ENCODE data around the gene EVX2. TPM values are rescaled to one million over a fixed set of nuclear protein-coding genes. Genes with fewer than 3 reads are reported as not detected.
A peak's percentile ranks its signal among the peaks of the same experiment; 100 is the strongest.

EVX2 gene
- total and polyA plus RNA-seq, 2 of the 13 experiments (the other 11 are each of a cell fraction or from before 2014, with no cell fraction given) = not detected

GRCh38 chr2:176122683-176123410 lies 39.1 kb upstream of the EVX2 start, which contains the start of gene HOXD9:
Gene HOXD9 (plus strand): TSS chr2:176122719. CDS start chr2:176122769, 50 bp downstream.
- CTCF ChIA-PET (ENCODE audit: low intra/inter-chr PET ratio, low total read pairs) = no interaction called here
- H3K79me2 ChIP-seq (ENCODE audit: insufficient read depth, low read length) = no peaks in the 10 kb centered on the region
- no peak within 1 kb of the TSS for H2AFZ ChIP-seq (ENCODE audit: low read length)
- POLR2A ChIA-PET = no interaction called here
- H3K27me3 ChIP-seq (ENCODE audit: control insufficient read depth in 1 of 2, insufficient read depth in 2 of 2, low read length in 2 of 2) = peaks cover 18 to 92% of the 10 kb centered on the region in 2 experiments
- intact Hi-C loops (cut with micrococcal nuclease; ENCODE audit: unreplicated experiment) (no loop called here), in situ Hi-C loops (cut with HindIII; ENCODE audit: extremely low pct_ligation_motif_present, low pct_unique_long_range_greater_than_20kb) (no loop called here)
- H3K4me3 ChIP-seq (replicated peaks in 1 of 3; ENCODE audit: insufficient read depth in 1 of 3, low read depth in 2 of 3, low read length in 3 of 3) = no peak within 1 kb of the TSS
- ATAC-seq = peak; percentile 16; the same call in 1 of the 3 replicates
- 63% methylated on average over 66 of the region's 84 CpGs for WGBS (ENCODE audit: low lambda C conversion rate)
- no peak for FAIRE-seq
- no TSS peak for BruUV-seq (replicated peaks)
- H3K27ac ChIP-seq (ENCODE audit: extremely low read length, insufficient read depth, low read length) = no peak within 1 kb of the TSS
- no peaks in the 10 kb centered on the region; the same call in 1 of the 2 replicates for H4K20me1 ChIP-seq (ENCODE audit: insufficient read depth, low read length)
- H3K4me2 ChIP-seq (ENCODE audit: low read depth, low read length) = no peak within 1 kb of the TSS
- DNase-seq (ENCODE audit: low spot score) = no peak
- no peak within 1 kb of the TSS for H3K9ac ChIP-seq (ENCODE audit: insufficient read depth, low read depth, low read length)
- H3K36me3 ChIP-seq (replicated peaks in 1 of 2; ENCODE audit: control insufficient read depth in 1 of 2, insufficient read depth in 2 of 2, low read length in 2 of 2) = no peaks in the 10 kb centered on the region
- no peaks in the 10 kb centered on the region for H3K9me3 ChIP-seq (ENCODE audit: low read length)
- no peaks in the 10 kb centered on the region for H3K4me1 ChIP-seq (ENCODE audit: insufficient read depth, low read length)
- TF ChIP-seq DMAP1 (CRISPR knock-in tag; IDR thresholded peaks at IDR 0.05) (no peak), SRSF4 (IDR thresholded peaks at IDR 0.05; ENCODE audit: low read depth, low read length, poor library complexity, severe bottlenecking) (no peak), ZNF275 (CRISPR knock-in tag; IDR thresholded peaks at IDR 0.05; ENCODE audit: borderline replicate concordance) (no peak), SIX1 (CRISPR knock-in tag; IDR thresholded peaks at IDR 0.05; ENCODE audit: borderline replicate concordance) (no peak), MXD3 (CRISPR knock-in tag; IDR thresholded peaks at IDR 0.05) (no peak), THAP11 (CRISPR knock-in tag; IDR thresholded peaks at IDR 0.05) (no peak), ZNF75D (CRISPR knock-in tag; IDR thresholded peaks at IDR 0.05; ENCODE audit: borderline replicate concordance) (no peak), DDIT3 (CRISPR knock-in tag; IDR thresholded peaks at IDR 0.05) (no peak), TP53 (CRISPR knock-in tag; conservative IDR thresholded peaks at IDR 0.05) (no peak), ZNF713 (CRISPR knock-in tag; IDR thresholded peaks at IDR 0.05) (no peak), ZBTB26 (CRISPR knock-in tag; IDR thresholded peaks at IDR 0.05; ENCODE audit: borderline replicate concordance) (no peak)
- TF ChIP-seq, protein P1, sequence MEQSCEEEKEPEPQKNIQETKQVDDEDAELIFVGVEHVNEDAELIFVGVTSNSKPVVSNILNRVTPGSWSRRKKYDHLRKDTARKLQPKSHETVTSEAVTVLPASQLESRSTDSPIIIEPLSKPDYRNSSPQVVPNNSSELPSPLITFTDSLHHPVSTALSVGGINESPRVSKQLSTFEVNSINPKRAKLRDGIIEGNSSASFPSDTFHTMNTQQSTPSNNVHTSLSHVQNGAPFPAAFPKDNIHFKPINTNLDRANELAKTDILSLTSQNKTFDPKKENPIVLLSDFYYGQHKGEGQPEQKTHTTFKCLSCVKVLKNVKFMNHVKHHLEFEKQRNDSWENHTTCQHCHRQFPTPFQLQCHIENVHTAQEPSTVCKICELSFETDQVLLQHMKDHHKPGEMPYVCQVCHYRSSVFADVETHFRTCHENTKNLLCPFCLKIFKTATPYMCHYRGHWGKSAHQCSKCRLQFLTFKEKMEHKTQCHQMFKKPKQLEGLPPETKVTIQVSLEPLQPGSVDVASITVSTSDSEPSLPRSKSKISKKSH (CRISPR knock-in tag; IDR thresholded peaks at IDR 0.05; ENCODE audit: borderline replicate concordance) = no peak
- TF ChIP-seq, protein P2, sequence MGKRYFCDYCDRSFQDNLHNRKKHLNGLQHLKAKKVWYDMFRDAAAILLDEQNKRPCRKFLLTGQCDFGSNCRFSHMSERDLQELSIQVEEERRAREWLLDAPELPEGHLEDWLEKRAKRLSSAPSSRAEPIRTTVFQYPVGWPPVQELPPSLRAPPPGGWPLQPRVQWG (CRISPR knock-in tag; IDR thresholded peaks at IDR 0.05; ENCODE audit: borderline replicate concordance, low read depth) = no peak
- TF ChIP-seq, protein P3, sequence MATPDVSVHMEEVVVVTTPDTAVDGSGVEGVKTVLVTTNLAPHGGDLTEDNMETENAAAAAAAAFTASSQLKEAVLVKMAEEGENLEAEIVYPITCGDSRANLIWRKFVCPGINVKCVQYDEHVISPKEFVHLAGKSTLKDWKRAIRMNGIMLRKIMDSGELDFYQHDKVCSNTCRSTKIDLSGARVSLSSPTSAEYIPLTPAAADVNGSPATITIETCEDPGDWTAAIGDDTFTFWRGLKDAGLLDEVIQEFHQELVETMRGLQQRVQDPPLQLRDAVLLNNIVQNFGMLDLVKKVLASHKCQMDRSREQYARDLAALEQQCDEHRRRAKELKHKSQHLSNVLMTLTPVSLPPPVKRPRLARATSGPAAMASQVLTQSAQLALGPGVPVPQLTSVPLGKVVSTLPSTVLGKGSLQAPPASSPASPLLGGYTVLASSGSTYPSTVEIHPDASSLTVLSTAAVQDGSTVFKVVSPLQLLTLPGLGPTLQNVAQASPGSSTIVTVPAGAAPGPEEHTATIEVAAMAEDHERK (CRISPR knock-in tag; IDR thresholded peaks at IDR 0.05; ENCODE audit: low read depth) = no peak
- TF ChIP-seq, protein P4, sequence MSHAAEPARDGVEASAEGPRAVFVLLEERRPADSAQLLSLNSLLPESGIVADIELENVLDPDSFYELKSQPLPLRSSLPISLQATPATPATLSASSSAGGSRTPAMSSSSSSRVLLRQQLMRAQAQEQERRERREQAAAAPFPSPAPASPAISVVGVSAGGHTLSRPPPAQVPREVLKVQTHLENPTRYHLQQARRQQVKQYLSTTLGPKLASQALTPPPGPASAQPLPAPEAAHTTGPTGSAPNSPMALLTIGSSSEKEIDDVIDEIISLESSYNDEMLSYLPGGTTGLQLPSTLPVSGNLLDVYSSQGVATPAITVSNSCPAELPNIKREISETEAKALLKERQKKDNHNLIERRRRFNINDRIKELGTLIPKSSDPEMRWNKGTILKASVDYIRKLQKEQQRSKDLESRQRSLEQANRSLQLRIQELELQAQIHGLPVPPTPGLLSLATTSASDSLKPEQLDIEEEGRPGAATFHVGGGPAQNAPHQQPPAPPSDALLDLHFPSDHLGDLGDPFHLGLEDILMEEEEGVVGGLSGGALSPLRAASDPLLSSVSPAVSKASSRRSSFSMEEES (CRISPR knock-in tag; IDR thresholded peaks at IDR 0.05) = no peak

Data from HepG2 (cell line).